Measurements from ENCODE around the gene SH2D1B.
"Not testable (repeated sequence)": the region's sequence is repeated elsewhere in the genome, so short reads cannot be mapped to it uniquely, and the experiment has no call there.

The SH2D1B gene

GRCh38 chr1:162412002-162412401 lies at the start of gene SH2D1B:
TSS of gene SH2D1B (minus strand) at chr1:162412136. CDS start at chr1:162412016, 120 bp downstream.
- DNase-seq = no peak

- no peak for DNase-seq
Observed at GRCh38 chr1:162458236-162458635, 46.3 kb upstream of the SH2D1B start.

DNA sequence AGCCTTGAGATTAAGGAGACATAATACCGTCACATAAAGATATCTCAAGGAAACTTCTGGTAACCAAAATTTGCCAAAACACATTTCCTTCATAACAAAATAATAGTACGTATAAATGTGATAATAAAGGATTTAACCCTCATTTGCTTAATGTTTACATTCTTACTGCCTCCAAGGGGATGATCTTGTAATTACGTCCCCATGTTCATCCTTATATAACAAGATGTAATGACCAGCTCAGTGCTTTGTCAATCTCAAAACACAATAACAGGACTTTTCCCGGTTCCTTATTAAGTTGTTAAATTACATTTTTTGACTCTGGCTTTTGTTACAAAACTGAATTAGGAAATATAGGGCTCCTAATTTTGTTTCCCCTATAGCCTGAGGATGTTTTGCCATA lies 44.4 kb upstream of the SH2D1B start:
- no peak for DNase-seq

DNA sequence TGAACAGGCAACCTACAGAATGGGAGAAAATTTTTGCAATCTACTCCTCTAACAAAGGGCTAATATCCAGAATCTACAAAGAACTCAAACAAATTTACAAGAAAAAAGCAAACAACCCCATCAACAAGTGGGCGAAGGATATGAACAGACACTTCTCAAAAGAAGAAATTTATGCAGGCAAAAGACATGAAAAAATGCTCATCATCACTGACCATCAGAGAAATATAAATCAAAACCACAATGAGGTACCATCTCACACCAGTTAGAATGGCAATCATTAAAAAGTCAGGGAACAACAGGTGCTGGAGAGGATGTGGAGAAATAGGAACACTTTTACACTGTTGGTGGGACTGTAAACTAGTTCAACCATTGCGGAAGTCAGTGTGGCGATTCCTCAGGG lies 42.4 kb upstream of the SH2D1B start:
- not testable (repeated sequence) for DNase-seq

GRCh38 chr1:162446946-162447345 lies 35.0 kb upstream of the SH2D1B start:
- DNase-seq = no peak

- DNase-seq = no peak
Observed at GRCh38 chr1:162444903-162445302, 33.0 kb upstream of the SH2D1B start.

DNA sequence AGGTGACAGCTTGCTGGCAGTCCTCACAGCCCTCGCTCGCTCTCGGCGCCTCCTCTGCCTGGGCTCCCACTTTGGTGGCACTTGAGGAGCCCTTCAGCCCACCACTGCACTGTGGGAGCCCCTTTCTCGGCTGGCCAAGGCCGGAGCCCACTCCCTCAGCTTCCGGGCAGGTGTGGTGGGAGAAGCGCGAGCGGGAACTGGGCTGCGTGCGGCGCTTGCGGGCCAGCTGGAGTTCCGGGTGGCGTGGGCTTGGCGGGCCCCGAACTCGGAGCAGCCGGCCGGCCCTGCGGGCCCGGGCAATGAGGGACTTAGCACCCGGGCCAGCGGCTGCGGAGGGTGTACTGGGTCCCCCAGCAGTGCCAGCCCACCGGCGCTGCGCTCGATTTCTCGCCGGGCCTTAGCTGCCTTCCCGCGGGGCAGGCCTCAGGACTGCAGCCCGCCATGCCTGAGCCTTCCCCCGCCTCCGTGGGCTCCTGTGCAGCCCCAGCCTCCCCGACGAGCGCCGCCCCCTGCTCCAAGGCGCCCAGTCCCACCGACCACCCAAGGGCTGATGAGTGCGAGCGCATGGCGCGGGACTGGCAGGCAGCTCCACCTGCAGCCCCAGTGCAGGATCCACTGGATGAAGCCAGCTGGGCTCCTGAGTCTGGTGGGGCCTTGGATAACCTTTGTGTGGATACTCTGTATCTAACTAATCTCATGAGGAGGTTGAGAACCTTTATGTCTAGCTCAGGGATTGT lies 21.2 kb upstream of the SH2D1B start:
- DNase-seq = not testable (repeated sequence)

DNA sequence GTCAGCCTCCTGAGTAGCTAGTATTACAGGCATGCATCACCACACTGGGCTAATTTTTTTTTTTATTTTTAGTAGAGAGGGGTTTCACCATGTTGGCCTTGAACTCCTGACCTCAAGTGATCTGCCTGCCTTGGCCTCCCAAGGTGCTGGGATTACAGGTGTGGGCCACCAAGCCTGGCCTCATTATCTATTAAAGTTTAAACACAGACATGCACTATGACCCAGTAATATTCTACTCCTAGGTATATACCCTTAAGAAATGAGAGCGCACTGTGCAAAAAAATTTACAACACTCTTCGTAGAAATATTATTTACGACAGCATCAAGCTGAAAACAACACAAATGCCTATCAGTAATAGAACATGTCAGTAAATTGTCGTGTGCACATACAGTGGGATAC lies 18.6 kb upstream of the SH2D1B start:
- no peak for DNase-seq

GRCh38 chr1:162422662-162423375 lies 10.9 kb upstream of the SH2D1B start:
- no peak for DNase-seq

DNA sequence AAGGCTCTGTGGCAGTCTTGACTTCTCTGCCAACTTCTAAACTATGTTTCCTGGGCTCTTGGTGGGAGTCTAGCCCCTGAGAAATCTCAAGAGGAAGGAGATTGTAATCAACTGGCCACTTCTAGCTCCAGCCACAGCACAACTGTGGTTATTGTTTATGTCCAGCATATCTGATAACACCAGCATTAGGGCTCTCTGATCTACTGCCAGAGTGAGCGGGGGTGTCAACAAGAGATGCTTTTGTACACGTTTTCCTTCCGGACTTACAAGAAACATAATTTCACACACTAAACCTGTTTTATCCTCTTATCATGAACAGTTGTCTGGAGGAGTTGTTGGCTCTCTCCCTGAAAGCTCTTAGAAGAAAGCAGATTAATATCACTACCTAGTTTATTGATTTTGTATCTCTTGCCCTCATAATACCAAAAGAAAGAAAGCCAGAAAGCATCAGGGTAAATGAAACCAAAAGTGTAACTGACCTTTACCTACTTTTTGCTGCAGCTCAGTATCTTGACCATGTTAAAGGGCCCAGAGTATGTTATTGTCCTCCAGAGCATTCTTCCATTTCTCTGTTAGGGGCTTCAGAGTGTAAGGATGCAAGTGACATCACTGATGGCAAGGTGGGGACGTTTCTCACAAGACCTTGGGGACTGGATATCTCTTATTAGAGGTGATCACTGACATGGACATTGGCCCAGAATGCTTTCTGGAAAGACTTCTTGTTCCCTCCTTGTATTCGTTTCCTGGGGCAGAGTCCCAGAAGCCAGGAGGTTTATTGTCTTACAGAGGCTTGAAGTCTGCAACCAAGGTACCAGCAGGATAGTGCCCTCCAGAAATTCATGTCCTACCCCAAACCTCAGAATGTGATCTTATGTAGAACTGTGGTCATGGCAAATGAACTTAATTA lies 9.6 kb upstream of the SH2D1B start:
- DNase-seq = no peak

DNA sequence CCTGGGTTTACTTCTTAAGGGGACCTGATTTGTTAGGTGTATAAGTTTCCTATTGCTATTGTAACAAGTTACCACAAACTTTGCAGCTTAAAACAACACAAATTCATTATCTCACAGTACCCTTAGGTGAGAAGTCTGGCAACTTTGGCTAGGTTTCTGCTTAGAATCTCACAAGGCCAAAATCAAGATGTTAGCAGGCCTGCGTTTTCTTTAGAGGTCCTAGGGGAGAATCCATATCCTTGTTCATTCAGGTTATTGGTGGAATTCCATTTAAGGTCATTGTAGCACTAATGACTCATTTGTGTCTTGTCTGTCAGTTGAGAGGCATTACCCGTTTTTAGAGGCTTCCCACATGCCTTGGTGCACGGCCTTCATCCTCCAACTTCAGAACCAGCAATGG lies 8.2 kb upstream of the SH2D1B start:
- DNase-seq = no peak

- DNase-seq = not testable (repeated sequence)
Observed at GRCh38 chr1:162419450-162419931, 7.6 kb upstream of the SH2D1B start.

DNA sequence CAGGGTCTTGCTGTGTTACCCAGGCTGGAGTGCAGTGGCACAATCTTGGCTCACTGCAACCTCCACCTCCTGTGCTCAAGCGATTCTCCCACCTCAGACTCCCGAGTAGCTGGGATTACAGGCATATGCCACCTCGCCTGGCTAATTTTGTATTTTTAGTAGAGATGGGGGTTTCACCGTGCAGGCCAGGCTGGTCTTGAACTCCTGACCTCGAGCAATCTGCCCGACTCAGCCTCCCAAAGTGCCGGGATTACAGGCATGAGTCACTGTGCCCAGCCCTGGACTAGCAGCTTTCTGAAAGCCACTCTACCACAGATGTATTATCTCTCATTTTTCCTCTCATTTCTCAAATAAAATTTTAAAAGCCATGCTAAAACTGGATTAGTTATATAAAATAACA lies 6.6 kb upstream of the SH2D1B start:
- not testable (repeated sequence) for DNase-seq

DNA sequence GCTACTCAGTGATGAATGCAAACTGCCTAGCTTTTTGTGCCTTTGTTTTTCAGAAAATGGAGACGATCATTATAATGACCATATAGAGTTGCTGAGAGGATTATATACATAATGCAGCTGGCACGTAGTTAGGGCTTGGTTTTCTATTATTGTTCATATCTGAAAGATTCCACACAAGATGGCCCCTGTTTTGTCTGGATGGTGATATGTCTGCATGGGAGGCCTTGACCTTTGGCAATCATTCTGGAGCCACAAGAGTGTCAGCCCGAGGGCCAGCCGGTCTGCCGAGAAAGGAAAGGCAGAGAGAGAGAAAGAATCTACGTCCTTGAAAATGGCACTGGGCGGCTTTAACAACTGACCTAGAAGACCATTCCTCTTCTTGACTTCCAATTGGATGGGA lies 5.7 kb upstream of the SH2D1B start:
- DNase-seq = no peak

GRCh38 chr1:162416909-162417308 lies 5.0 kb upstream of the SH2D1B start:
- no peak for DNase-seq

DNA sequence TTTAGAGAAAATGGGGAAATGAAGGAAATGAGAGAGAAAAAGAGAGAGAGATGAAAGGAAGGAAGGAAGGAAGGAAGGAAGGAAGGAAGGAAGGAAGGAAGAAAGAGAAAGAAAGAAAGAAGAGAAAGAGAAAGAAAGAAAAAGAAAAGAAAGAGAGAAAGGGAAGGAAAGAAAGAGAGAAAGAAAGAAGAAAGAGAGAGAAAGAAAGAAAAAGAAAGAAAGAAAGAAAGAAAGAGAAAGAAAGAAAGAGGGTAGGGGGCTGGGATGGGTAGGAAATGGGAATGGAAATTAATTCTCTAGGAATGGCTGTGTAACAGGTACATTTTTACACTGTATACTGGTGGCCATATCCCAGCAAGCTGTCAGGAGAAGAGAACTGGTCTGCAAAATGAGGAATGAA lies 4.3 kb upstream of the SH2D1B start:
- no peak for DNase-seq

DNA sequence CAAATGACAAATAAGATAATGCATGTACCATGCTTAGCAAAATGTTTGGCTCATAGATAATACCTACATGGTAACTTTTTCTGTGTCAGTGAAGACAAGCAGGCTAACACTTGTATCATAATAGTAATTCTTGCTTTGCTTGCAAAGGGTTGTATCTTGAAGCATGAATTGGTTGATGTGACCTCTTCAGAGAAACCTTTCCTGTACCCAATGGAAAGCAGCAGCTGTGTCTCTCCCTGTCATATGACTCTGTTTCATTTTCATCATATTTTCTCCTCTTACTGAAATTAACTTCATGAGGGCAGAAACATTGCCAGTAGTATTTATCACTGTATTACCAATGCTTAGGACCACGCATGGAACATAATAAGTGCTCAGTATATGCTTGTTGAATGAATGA lies 4.4 kb downstream of the SH2D1B start:
- no peak for DNase-seq

DNA sequence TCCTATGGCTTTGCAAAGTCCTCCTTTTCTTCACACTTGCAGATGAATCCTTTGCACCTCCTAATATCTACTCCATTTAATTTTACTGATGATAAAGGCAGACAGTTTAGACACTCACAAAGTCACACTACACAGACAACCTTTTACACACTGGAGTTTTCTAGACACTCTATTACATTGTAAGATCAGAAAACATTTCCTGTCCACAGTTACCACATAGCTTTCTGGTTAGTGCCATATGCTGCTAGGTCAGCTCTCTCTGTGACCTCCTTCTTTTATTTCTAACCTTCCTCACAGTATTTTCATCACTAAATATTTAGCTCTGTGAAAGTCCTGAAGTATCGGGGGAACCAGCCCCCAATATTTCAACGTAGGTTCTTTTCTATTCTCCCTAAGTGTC lies 5.1 kb downstream of the SH2D1B start:
- DNase-seq = no peak

GRCh38 chr1:162405800-162406199 lies 6.1 kb downstream of the SH2D1B start:
- no peak for DNase-seq

DNA sequence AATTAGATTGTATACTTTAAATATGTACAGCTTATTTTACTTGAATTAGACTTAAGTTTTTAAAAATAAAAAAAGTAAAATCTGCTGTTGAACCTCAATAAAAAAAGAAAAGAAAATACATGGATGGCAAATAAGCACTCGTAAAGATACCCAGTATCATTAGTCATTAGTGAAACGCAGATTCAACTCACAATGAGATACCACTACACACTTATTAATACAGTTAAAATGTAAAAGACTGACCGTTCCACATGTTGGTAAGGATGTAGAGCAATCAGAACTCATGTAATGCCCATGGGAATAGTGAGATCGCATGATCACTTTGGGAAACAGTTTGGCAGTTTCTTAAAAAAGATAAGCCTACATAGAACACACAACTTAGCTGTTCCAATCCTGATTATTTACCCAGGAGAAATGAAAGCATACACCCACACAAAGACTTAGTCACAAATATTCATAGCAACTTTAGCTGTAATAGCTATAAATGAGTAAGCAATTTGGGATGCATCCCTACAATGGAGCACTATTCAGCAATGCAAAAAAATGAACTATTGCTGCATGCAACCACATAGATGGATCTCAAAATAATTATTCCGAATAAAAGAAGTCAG lies 7.3 kb downstream of the SH2D1B start:
- no peak for DNase-seq

GRCh38 chr1:162400790-162401355 lies 11.1 kb downstream of the SH2D1B start:
- no peak for DNase-seq

DNA sequence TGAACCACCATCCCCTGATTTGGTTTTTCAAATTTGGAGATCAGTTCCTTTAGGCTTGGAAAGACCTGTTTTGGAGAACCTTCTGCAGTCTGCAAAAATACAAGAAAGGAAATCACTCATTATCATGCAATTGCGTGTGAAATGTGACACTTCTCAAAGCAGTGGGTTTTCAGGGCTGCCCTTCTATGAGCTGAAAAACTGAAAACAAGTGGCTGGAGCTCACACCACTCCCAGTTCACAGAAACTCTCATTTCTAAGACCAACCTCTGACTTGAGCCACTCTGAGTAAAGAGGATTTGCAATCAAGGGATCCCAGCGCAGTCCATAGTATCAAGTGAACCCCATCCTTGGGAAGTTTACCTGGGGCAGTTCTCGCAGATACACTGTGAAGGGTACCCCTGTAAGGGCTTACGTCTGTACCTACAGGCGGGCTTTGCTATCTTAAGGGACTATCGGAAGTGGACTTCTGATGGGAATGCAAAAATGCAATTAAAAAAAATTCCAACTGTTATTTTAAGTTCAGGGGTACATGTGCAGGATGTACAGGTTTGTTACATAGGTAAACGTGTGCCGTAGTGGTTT lies 12.8 kb downstream of the SH2D1B start:
- DNase-seq = no peak
